HG02571 (cell line): ENCODE measurements around the gene PFKFB2.

Source experiments
- ATAC-seq: cut with Tn5 transposase; IDR thresholded peaks from one replicate; pipeline ENCODE4 v1.9.1; 2021; ENCODE audit warnings: mild to moderate bottlenecking, moderate library complexity; ENCODE audit not compliant: unreplicated experiment

Gene PFKFB2

DNA sequence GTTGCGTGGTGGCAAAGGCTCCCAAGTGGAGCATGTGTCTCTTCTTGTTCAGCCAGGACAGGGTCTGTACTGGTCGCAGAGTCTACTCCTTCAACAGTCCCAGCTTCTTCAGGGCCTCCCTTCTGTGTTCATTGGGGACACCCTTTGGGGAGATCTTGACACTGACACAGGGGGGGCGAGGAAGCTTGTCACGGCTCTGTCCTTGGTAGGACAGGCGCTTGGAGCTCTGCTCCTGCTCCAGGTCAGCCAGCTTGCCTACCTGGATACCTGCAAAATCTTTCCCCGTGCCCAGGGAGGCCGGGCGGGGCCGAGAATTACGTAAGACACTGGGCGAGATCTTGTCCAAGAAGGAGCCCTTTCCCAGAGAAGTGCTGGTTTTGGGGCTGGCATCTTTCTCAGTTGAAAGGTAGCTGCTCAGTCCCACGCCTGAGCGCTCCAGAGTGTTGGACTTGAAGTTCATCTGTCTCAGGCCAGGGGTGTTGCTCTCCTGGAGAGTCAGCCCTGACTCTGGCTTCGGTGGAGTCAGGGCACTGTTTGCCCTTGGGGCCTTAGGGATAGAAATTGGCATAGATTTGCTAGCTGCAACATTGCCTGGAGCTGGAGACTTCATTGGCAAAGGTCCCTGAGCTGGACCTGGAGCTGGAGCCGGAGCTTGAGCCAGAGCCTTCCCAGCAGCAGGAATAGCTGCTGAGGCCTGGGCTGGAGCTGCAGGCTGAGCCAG lies 31.0 kb upstream of the PFKFB2 start:
- no peak for ATAC-seq

DNA sequence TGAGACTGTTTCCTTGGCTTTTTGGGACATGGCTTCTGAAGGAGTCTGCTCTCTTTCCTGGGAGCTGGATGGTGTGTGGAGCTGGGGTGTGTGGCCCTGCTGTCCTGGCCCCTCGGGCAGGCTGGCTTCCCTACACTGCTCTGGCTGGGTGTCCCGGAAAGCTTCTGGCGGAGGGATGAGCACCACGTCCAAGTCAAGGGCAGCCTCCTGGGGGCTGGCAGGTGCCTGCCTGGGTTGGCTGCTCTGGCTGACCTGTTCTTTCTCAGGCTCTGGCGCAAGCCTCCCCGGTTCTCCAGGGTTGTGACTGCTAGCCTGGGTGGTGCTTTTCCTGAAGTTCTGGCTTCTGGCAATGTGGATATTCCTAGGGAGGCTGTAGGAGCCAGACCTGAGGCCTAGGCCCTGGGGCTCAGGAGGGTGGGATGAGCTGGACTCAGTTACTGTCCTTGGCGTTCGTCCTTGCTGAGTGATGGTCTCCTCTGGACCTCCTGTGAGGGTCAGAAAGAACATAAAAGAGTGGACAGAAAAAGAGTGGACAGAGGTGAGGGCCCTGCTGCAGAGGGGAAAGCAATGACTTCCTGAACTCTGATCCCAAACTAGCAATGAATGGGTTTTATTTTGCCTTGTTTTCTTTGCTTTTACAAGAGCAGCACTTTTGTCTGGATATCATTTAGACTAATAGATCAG lies 29.9 kb upstream of the PFKFB2 start:
- ATAC-seq: no peak

DNA sequence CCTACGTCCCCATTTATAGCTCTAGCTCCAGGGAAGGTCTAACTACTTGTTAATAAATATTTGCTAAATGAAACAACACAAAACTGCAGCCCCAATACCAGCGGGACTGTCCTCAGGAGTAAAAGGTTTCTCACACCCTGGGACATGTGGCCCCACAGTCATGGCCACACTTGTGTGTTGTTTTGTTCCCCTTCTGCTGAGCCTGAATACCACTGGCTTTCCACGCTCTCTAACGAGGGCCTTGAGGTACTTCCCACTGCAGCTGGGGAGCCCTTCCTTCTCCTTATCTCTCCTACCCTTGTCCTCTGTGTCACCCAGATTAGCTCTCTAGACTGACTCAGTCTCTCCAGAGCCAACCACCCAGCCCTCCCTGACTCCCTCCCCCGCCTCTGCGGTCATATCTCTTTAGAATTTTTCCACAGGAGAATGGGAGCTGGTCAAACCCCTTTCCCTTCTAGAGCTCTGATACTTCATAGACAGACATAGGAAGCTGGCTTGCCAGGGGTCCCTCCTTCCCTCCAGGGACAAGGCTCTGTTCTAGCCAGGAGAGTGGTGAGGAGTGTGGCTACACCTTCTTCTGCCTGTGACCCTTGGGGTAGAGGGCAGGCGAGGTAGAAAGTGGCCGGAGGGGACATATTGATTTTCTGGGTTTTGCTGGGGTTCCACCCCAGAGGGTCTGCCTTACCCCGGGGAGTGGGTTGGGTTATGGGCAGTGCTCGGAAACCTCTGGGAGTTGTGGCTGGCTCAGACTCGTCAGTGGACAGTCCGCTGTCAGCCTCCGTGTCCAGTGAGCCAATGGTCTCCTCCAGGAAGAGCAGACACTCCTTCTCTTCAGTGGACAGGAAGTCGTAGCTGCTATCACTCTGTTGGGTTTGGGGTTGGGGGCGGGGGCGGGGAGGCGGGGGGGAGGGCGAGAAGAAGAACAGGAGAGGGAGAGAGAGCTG lies 28.6 kb upstream of the PFKFB2 start:
- ATAC-seq: no peak

DNA sequence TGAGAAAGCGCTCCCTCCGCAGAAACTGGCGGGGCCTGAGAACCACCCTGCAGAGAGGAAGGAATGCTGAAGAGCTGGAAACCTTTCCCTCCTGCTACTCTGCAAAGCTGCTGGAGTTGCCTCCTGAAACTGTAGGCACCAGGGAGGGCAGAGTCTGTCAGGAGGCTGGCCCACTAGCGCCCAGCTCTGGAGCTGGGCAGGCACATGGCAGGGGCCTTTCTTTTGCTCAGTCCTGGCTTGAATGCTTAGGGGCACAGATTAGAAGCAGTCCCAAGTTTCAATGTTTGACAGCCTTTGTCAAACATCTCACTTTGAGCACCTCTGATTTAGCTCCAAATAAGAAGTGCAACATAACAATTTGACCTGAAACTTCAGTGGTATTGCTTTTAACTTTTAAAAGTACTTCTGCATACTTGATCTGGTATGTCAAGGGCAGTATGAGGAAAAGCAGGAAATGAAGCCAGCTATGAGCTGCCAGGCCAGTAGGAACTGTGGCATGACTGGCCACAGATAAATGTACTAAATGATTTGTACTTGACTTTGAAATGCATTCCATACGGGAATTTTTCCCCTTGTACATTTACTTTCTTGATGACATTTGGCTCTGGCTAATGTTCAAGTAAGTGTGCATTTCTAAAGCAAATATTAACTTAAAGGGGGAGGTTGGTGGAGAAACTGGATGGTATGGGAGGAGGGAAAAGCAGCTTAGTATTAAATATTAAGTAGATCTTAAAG lies 27.8 kb upstream of the PFKFB2 start:
- ATAC-seq: no peak

DNA sequence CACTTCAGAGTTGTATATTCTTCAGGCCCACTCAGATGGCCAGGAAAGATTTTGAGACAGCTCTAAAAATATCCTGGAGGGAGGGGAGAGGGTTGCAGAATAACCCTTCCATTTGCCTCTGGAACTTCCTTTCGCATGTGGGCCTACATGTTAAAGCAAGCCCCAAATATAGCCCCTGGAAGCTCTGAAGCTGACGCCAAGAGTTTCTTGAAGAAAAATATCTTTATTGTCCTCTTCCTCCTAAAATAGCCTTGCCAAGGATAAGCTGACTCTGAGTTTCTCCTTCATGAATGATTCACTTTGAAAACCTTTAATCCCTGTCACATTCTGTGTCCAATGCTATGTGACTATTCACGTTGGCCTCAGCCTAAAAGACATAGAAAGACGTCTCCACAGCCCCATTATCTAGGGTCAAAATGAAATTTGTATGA lies 27.0 kb upstream of the PFKFB2 start:
- no peak for ATAC-seq

DNA sequence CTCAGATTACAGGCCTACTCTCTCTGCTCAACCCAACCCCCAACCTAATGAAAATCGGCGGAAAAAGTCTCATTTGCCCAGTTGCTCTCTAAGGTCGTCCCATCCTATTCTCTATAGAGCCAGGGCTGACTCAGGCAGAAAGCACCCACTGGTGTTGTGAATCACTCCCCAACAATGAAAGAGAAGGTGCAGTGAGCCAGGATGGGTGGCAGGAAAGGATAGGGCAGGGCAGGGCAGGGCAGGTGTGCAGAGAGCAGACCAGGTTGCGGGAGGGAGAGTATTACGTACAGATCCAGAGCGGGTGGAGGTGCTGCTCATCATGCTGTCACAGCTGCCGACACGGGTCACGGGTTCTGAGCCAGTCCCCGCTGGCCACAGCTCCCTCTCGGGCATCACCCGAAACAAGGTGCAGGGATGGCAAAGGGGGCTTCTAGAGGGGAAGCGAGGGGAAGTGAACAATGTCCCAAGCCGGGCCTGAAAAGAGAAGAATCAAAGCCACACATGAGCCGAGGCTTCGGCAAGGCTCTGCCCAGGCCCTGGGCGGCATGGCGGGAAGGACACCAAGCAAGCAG lies 25.8 kb upstream of the PFKFB2 start:
- no peak for ATAC-seq

DNA sequence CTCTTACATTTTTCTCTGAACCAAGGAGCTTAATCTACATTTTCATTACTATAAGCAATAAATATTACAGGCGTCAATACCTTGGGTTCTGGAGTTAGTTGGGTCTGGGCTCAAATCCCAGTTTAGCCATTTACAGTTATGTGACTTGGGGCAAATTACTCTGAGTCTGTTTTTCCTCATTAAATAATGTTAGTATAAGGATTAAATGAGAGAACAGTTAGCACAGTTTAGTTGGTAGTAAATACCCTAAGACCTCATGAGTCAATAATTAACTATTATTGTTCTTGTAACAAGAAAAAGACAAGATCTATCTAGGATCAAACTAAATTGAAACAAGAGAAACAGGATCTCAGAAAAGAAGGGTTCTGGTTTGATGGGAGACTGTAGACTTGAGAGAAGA lies 25.2 kb upstream of the PFKFB2 start:
- ATAC-seq: no peak

DNA sequence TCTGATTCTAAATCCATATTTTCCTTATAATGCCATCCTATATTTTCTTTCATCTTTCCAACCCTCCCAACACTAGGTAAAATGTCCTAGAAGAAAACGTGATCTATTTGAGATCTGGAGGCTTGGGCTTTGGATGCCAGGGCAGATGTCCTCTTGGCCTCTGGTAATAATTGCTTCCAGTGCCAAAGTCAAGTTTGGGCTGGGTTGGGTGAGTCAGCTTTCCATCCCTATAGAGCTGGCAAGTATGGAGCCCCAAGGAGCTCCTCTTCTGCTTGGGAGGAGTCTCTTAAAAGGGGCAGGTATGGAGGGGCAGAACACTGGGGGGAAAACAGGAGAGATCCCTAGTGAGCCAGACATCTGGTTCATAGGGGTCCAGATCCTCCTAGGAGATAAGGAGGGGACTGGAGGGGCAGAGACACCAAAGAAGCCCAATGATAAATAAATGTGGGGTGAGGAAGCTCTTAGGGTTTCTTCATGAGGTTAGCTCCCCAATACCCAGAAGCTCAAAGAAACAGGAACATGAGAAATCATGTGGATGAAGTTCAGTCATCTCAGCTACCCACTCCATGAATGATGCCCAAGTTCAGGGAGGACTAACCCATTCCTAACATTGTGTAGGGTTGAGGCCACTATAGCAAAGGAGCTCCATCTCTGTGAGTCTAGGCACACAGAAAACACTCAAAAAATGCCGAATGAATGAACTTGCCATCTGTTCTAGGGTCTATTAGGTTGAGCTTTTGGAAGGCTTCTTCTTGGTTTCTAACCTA lies 24.0 kb upstream of the PFKFB2 start:
- no peak for ATAC-seq

DNA sequence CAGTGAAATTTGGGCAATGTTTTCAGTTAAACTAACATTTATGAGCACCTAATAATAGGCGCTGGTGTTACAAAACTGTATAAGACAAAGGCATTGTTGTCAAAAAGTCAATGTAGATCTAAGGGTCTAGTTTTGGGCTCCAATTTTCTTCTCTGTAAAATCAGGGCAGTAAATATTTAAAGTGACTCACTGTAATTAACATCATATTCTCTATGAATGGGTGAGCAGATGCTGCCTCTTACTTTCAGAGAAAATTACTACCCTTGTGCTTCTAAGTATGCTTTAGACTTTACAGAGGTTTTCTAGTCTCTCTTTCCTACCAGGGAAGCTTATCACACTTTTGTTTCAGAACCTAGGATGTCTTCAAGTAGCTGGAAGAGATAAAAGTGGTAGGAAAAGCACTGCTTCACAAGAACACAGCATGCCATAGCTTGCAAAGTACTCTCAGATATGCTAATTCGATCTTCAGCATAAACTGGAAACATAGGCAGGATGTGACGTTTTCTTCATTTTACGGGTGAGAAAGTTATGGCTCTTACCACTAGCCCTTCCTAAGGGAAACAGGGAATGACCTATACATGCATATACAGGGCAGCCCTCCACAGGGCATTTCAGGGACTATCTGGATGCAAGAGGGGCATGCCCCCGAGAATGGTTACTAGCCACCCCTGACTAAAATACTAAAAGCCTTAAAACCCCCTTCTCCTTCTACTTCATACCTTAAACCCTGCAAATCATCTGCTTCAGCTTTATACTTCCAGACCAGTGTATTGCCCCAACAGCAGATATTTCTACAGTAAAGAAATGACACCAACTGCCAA lies 23.2 kb upstream of the PFKFB2 start:
- ATAC-seq: no peak

DNA sequence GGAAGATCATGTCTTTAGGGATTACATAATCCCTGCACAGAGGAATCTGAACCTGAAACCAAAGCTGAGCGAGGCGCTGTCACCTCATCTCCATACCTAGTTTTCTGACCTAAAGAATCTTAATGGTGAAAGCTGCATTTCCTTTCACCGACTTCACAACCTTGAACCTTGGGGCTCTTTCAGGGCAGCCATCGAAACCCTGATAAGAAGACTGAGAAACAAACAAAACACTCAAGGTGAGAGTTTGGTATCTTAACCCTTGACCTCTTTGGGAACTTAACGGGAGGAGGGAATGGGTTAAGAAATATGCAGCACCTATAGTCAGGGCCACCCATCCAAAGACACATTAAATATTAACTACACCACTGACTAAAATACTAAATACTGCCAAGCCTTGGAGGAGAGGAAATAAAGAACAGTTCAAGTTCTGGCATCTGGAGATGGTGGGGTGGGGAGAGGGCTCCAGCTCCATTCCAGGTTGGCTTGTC lies 22.5 kb upstream of the PFKFB2 start:
- no peak for ATAC-seq

DNA sequence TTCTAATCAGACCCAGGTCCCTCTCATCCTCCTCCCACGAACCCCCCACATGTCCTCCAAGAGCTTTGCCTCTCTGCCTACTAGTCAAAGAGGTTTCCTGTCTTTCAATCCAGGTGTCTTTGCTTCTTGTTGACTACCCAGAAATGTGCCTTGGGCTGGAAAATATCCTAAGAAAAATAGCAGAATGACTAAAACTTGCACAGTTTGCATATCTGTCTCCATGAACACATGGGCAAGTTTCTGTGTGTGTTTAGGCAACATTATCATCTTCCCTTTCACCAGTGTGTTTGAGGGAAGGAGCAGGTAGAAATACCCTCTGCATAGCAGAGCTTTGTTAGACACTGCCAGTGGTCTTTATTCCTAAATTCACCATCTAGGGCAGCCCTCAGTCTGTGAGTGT lies 22.1 kb upstream of the PFKFB2 start:
- no peak for ATAC-seq

DNA sequence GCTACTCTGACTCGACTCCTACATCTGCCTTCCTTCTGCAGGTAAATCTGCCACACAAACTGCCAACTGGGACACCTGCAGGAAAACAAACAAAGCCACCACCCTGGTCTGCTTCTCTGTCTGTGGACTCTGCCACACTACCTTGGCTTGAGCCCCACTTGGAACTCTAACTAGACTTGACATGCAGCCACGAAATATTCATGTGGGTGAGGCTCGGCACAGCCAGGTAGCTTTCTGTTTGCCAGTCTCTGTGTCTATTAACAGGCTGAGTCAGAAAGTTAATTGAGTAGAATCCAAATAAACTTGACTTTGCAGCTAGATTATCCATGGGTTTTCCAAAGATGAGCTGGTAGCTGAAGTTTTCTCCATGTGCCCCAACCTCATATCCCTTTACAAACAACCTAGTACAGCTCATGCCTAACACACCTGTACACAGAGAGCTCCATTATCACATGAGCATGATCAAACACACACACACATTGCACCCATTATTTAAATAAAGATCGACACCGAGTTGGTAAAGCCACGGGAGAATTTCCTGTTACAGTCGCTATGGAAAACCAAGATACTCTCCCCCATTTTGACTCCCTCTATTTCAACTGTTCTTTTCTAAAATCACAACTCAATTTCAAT lies 21.3 kb upstream of the PFKFB2 start:
- ATAC-seq: no peak

DNA sequence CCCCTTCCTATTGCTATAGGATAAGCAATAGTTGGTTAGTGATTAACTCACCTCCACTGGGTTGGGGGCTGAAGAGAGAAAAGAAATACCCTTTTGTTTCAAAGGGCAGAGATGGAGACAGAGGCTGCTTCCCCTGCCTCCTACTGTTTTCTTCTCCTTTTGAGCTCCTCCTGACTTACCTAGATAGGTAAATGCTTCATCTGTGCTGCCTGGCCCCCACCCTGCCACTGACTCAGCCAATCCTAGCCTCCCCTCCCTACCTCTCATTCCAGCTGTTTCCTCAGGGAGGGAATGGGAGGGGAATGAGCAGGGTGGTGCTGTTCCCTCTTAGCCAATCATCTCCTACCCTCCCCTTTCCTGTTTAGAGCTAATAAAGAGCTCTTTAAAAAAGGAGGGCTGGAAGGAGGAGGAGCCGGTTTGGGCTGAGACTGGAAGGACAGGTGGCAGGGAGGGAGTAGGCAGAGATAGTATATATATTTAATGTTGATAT lies 20.5 kb upstream of the PFKFB2 start, which contains the start of gene C1orf116:
Gene C1orf116 (minus strand): TSS at position 229 of the 490 bp plus-strand sequence. CDS start 5,158 bp downstream, outside the sequence.
- no peak for ATAC-seq

DNA sequence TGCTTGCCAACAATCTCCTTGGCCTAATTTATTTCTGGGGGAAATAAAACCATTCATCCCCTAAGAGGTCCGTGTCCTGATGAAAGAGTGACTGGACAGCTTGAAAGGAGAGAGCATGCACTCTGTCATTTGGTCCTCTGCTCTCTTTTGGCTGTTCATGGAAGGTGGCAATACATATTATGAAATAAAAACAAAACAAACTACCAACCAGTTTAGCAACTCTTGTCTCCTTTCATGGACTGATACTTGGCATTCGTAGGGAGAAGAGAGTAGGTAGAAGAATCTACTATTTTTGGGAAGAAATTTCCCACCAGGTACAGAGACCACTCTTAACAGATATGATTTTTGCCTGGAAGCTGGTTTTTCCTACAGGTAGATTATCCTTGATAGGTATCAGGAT lies 19.8 kb upstream of the PFKFB2 start:
- ATAC-seq: no peak

DNA sequence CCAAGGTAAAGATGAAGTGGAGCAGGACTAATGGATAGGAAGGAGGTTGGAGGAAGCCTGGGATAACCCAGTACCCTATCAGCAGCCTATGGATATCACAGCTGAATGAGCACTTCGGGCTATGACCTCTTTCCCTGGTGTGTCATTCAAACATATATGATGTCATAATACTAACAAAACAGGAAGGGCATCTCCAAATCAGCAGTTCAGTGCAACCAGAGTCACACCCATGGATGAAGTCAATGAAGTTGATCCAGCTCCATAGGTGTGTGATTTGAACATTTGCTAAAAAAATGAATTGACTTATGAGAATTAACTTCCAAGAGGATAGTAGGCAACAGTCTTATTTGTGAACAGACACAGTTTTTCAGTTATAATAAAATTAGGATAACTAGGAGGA lies 18.9 kb upstream of the PFKFB2 start:
- no peak for ATAC-seq

DNA sequence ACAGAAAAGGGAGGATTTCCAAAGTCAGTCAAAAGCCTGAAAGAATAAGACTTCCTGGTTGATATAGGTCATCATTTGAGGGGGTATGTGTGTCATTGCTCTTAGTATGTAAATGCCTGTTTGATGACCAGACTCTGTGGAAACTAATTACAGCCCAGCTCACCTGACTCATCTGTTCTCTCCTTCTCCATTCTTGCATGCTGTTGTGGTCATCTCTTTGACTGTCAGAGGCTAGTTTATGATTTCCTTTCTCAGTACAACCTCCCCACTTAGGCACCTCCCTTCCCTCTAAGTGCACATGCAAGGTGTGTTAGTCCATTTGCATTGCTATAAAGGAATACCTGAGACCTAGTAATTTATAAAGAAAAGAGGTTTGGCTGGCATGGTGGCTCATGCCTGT lies 18.1 kb upstream of the PFKFB2 start:
- ATAC-seq: no peak

DNA sequence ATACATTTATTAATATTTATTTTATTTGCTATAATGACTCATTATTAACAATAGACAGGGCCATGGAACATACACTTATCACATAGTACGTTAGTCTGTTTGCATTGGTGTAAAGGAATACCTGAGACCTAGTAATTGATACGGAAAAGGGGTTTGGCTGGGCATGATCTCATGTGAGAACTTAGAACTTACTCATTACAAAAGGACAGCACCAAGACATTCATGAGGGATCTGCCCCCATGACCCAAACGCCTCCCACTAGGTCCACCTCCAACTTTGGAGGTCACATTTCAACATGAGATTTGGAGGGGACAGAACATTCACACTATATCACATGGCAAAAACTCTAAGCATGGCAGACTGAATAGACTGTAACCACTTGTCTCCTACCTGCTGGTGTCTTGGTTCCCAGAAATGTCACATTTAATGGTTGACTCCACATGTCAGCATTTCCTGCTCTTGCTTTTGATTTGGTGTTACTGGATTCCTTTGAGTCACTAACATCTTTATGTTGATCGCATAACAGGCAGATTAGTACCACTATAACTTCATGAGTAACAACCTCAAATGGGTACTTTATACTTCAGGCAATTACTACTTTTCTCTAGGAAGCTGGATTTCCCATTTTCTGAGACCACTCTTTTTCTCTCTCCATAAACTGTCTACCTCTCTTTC lies 17.1 kb upstream of the PFKFB2 start:
- ATAC-seq: no peak
